Measurements from ENCODE around the gene WDHD1. TPM values are rescaled to one million over a fixed set of nuclear protein-coding genes. Genes with fewer than 3 reads are reported as not detected.

WDHD1 gene
- total and polyA plus RNA-seq, 2 of the 4 experiments (the other 2 are of a cell fraction): 4.4 to 13.1 TPM

GRCh38 chr14:54919330-54919729, 107.6 kb downstream of the WDHD1 start:
- DNase-seq: no peak
- TF ChIP-seq SMC3 (IDR thresholded peaks at IDR 0.05; ENCODE audit: low read depth, low read length) (no peak), BHLHE40 (IDR thresholded peaks at IDR 0.05; ENCODE audit: low read depth, low read length) (no peak), RCOR1 (IDR thresholded peaks at IDR 0.05; ENCODE audit: insufficient replicate concordance, low read length) (no peak), FOS (IDR thresholded peaks at IDR 0.05; ENCODE audit: low read depth, low read length) (no peak), POLR2A (IDR thresholded peaks at IDR 0.05; ENCODE audit: low read depth, low read length) (no peak), CEBPB (IDR thresholded peaks at IDR 0.05; ENCODE audit: low read depth, low read length) (no peak), CHD1 (IDR thresholded peaks at IDR 0.05; ENCODE audit: low read depth, low read length) (no peak), NFE2L2 (IDR thresholded peaks at IDR 0.05; ENCODE audit: low read depth, low read length) (no peak), MAZ (IDR thresholded peaks at IDR 0.05; ENCODE audit: borderline replicate concordance, low read depth, low read length) (no peak)
- TF ChIP-seq, protein P1, sequence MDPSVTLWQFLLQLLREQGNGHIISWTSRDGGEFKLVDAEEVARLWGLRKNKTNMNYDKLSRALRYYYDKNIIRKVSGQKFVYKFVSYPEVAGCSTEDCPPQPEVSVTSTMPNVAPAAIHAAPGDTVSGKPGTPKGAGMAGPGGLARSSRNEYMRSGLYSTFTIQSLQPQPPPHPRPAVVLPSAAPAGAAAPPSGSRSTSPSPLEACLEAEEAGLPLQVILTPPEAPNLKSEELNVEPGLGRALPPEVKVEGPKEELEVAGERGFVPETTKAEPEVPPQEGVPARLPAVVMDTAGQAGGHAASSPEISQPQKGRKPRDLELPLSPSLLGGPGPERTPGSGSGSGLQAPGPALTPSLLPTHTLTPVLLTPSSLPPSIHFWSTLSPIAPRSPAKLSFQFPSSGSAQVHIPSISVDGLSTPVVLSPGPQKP (IDR thresholded peaks at IDR 0.05; ENCODE audit: borderline replicate concordance, low read depth, low read length): no peak
- intact Hi-C loops (cut with micrococcal nuclease) (no loop called here), in situ Hi-C loops (cut with MboI; ENCODE audit: low sequenced_read_pairs) (no loop called here), dilution Hi-C loops (cut with HindIII; ENCODE audit: low sequenced_read_pairs, unreplicated experiment) (no loop called here)
- H3K4ac ChIP-seq (ENCODE audit: low read depth, low read length): no peak overlapping the region
- ATAC-seq (ENCODE audit: low read depth): no peak
- ChIA-PET POLR2A (ENCODE audit: unreplicated experiment) (no interaction called here), CTCF (no interaction called here)
- H4K5ac ChIP-seq (ENCODE audit: low read depth, low read length): no peak overlapping the region
- no peaks in the 10 kb centered on the region for H3K9me3 ChIP-seq (ENCODE audit: control insufficient read depth, insufficient read depth, low read length)
- H3K18ac ChIP-seq (ENCODE audit: low read depth, low read length): no peak overlapping the region
- no TSS peak for BruUV-seq (replicated peaks)
- H3K14ac ChIP-seq (replicated peaks; ENCODE audit: low read depth, low read length): no peak overlapping the region
- no peaks in the 10 kb centered on the region for H4K20me1 ChIP-seq (ENCODE audit: insufficient read depth, low read length)
- no peak overlapping the region for H2AK9ac ChIP-seq (replicated peaks; ENCODE audit: low read depth, low read length, poor library complexity)
- no peak overlapping the region for H2BK20ac ChIP-seq (ENCODE audit: low read depth, low read length)
- H2BK5ac ChIP-seq (ENCODE audit: low read depth, low read length, poor library complexity, severe bottlenecking): no peak overlapping the region
- H2BK15ac ChIP-seq (ENCODE audit: low read depth, low read length): no peak overlapping the region
- H4K91ac ChIP-seq (ENCODE audit: insufficient read depth, low read depth, low read length): no peak overlapping the region
- H3K4me1 ChIP-seq (ENCODE audit: control insufficient read depth, insufficient read depth, low read length): no peaks in the 10 kb centered on the region; the same call in 1 of the 2 replicates
- no peaks in the 10 kb centered on the region for H3K79me1 ChIP-seq (ENCODE audit: low read depth in 1 of 2, low read length in 2 of 2)
- H3K9ac ChIP-seq (ENCODE audit: low read depth, low read length): no peak overlapping the region
- no peak overlapping the region for H3K56ac ChIP-seq (ENCODE audit: extremely low read depth, insufficient read depth, low read length)
- H2AFZ ChIP-seq (replicated peaks; ENCODE audit: low read length, poor library complexity): no peak overlapping the region
- H3K4me2 ChIP-seq (ENCODE audit: low read depth, low read length): no peak overlapping the region
- no peak overlapping the region for H4K8ac ChIP-seq (ENCODE audit: low read depth in 2 of 2, low read length in 2 of 2)
- H3K9me1 ChIP-seq (ENCODE audit: insufficient read depth, low read length): no peaks in the 10 kb centered on the region
- H2BK120ac ChIP-seq (ENCODE audit: low read depth, low read length): no peak overlapping the region
- no peak overlapping the region for H3K27ac ChIP-seq (ENCODE audit: insufficient read depth, low read length)
- no peaks in the 10 kb centered on the region for H3K27me3 ChIP-seq (ENCODE audit: control insufficient read depth, insufficient read depth, low read length)
- H2AK5ac ChIP-seq (ENCODE audit: low read depth, low read length): no peak overlapping the region
- no peak overlapping the region for H3K23ac ChIP-seq (ENCODE audit: low read depth, low read length)
- no peaks in the 10 kb centered on the region for H3K36me3 ChIP-seq (ENCODE audit: control insufficient read depth, insufficient read depth, low read length)
- H3K4me3 ChIP-seq (ENCODE audit: insufficient read depth, low read depth, low read length): no peak overlapping the region

Measured in IMR-90 (cell line).